Fibroblast of lung (primary cell): Measurements from ENCODE around the gene DYRK1A.

Source experiments
- CTCF ChIP-seq, 2 donors: IDR thresholded peaks in 1 of 2; conservative IDR thresholded peaks in 1 of 2; 1 replicate in 1 of 2; 2 replicates in 1 of 2; pipeline ENCODE4 v1.5.1; 2011 to 2012; ENCODE audit warnings: low read length in 2 of 2, control low read depth in 1 of 2, inconsistent platforms in 1 of 2, low read depth in 1 of 2, mild to moderate bottlenecking in 1 of 2
- EZH2 ChIP-seq: IDR thresholded peaks from 2 replicates; pipeline ENCODE4 v1.5.1; 2012; ENCODE audit warnings: low read length, control low read depth, mild to moderate bottlenecking; ENCODE audit errors: missing control alignments

DNA sequence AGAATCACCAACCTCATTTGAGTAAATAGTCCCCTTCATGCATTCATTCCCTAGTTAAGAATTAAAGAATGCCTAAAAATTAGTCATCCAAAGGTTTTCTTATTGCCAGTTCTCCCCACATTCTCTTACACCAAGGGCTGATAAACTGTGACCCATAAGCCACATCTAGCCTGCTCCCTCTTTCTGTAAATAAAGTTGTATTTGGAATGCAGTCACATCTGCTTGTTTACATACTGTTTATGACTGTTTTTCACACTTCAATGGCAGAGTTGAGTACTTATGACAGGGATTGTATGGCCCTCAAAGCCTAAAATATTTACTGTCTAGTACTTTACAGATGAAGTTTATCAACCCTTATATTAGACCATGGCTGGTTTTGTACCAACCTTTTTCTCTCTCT, 16.1 kb upstream of the DYRK1A start:
- no peak for TF ChIP-seq CTCF (conservative IDR thresholded peaks at IDR 0.05 in 1 of 2, IDR thresholded peaks at IDR 0.05 in 1 of 2; ENCODE audit: low read depth in 1 of 2, low read length in 2 of 2)
- TF ChIP-seq EZH2, result no peak
